OCI-LY1 (cell line): ENCODE results near the gene MKNK1.

Source experiments
- H2AFZ ChIP-seq: fragments of 200-600 bp; sonication (generic), shearing (Covaris generic); 2 replicates; pipeline ENCODE4 v1.6.0; 2014; ENCODE audit warnings: antibody characterized with exemption, mild to moderate bottlenecking, low read length
- H3F3A ChIP-seq: fragments of 200-600 bp; sonication (generic), shearing (Covaris generic); 2 replicates; pipeline ENCODE4 v1.6.0; 2014; ENCODE audit warnings: mild to moderate bottlenecking, antibody characterized with exemption, low read length, moderate library complexity; ENCODE audit not compliant: insufficient read depth
- H3K27ac ChIP-seq: fragments of 200-600 bp; sonication (generic); 2 replicates; pipeline ENCODE4 v1.5.1; 2014; ENCODE audit warnings: low read length, mixed run types, mild to moderate bottlenecking, low read depth; ENCODE audit not compliant: poor library complexity, severe bottlenecking
- H3K27me3 ChIP-seq: fragments of 200-600 bp; sonication (generic); 2 replicates; pipeline ENCODE4 v1.6.0; 2014; ENCODE audit warnings: antibody characterized with exemption, mild to moderate bottlenecking, low read length, moderate library complexity; ENCODE audit not compliant: insufficient read depth
- H3K36me3 ChIP-seq: fragments of 200-600 bp; sonication (generic); 2 replicates; pipeline ENCODE4 v1.6.1; 2014; ENCODE audit warnings: mild to moderate bottlenecking, antibody characterized with exemption, low read length, moderate library complexity, mixed read lengths; ENCODE audit not compliant: insufficient read depth
- H3K4me1 ChIP-seq: fragments of 200-600 bp; sonication (generic); 2 replicates; pipeline ENCODE4 v1.5.1; 2014; ENCODE audit warnings: mild to moderate bottlenecking, low read length, moderate library complexity; ENCODE audit not compliant: insufficient read depth, severe bottlenecking
- H3K4me2 ChIP-seq: fragments of 200-600 bp; sonication (generic), shearing (Covaris generic); 2 replicates; pipeline ENCODE4 v1.6.1; 2014; ENCODE audit warnings: low read length
- H3K4me3 ChIP-seq: fragments of 200-600 bp; sonication (generic); 2 replicates; pipeline ENCODE4 v1.5.1; 2014; ENCODE audit warnings: low read length, low read depth, mild to moderate bottlenecking, mixed read lengths; ENCODE audit not compliant: poor library complexity, severe bottlenecking
- H3K79me2 ChIP-seq: fragments of 200-600 bp; shearing (Covaris generic); 2 replicates; pipeline ENCODE4 v1.6.1; 2016; ENCODE audit warnings: mixed run types, low read length, mixed read lengths; ENCODE audit not compliant: insufficient read depth
- H3K9ac ChIP-seq: fragments of 200-600 bp; sonication (generic), shearing (Covaris generic); 2 replicates; pipeline ENCODE4 v1.6.1; 2014; ENCODE audit warnings: mild to moderate bottlenecking, low read length, mixed read lengths
- H3K9me2 ChIP-seq: fragments of 200-600 bp; sonication (generic), shearing (Covaris generic); 2 replicates; pipeline ENCODE4 v1.6.1; 2014; ENCODE audit warnings: low read depth, mild to moderate bottlenecking, low read length, mixed read lengths
- H3K9me3 ChIP-seq: fragments of 200-600 bp; shearing (Covaris generic); 2 replicates; pipeline ENCODE4 v1.6.1; 2014; ENCODE audit warnings: low read length, mixed read lengths
- H4K20me1 ChIP-seq: fragments of 200-600 bp; sonication (generic), shearing (Covaris generic); 2 replicates; pipeline ENCODE4 v1.6.0; 2016; ENCODE audit warnings: mild to moderate bottlenecking, low read length; ENCODE audit not compliant: insufficient read depth
- EZH2 ChIP-seq: fragments of 200-600 bp; sonication (generic), shearing (Covaris generic); IDR thresholded peaks from 2 replicates; pipeline ENCODE4 v1.8.0; 2017; ENCODE audit warnings: borderline replicate concordance, mixed run types, mild to moderate bottlenecking, antibody characterized with exemption, low read length, moderate library complexity, mixed read lengths
- TF ChIP-seq, protein P1 (sequence below): fragments of 200-600 bp; sonication (generic), shearing (Covaris generic); IDR thresholded peaks from 2 replicates; pipeline ENCODE4 v1.5.1; 2017; ENCODE audit warnings: mild to moderate bottlenecking, antibody characterized with exemption, low read length, moderate library complexity, mixed read lengths

MKNK1 gene

DNA sequence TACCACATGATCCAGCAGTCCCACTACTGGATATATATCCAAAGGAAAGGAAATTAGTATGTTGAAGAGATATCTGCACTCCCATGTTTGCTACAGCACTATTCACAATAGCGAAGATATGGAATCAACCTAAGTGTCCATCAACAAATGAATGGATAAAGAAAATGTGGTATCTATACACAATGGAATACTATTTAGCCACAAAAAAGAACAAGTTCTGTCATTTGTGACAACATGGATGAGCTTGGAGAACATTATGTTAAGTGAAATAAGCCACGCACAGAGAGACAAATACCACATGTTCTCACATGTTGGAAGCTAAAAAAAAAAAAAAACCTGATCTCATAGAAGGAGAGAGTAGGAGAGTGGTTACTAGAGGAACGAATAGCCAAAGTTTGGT lies 46.4 kb upstream of the MKNK1 start:
- Histone ChIP-seq H3K4me1 (no peaks in the 10 kb centered on the region), H4K20me1 (no peaks in the 10 kb centered on the region), H3K79me2 (no peaks in the 10 kb centered on the region), H3K27me3 (no peaks in the 10 kb centered on the region), H3K4me3 (no peak overlapping the region), H3F3A (peaks cover 3% of the 10 kb centered on the region; the same call in 1 of the 2 replicates), H3K9me3 (peaks cover 9% of the 10 kb centered on the region; the same call in 1 of the 2 replicates), H3K4me2 (no peak overlapping the region), H2AFZ (no peak overlapping the region), H3K36me3 (peaks cover 36% of the 10 kb centered on the region), H3K9ac (no peak overlapping the region), H3K27ac (no peak overlapping the region), H3K9me2 (no peaks in the 10 kb centered on the region)
- TF ChIP-seq, protein P1, sequence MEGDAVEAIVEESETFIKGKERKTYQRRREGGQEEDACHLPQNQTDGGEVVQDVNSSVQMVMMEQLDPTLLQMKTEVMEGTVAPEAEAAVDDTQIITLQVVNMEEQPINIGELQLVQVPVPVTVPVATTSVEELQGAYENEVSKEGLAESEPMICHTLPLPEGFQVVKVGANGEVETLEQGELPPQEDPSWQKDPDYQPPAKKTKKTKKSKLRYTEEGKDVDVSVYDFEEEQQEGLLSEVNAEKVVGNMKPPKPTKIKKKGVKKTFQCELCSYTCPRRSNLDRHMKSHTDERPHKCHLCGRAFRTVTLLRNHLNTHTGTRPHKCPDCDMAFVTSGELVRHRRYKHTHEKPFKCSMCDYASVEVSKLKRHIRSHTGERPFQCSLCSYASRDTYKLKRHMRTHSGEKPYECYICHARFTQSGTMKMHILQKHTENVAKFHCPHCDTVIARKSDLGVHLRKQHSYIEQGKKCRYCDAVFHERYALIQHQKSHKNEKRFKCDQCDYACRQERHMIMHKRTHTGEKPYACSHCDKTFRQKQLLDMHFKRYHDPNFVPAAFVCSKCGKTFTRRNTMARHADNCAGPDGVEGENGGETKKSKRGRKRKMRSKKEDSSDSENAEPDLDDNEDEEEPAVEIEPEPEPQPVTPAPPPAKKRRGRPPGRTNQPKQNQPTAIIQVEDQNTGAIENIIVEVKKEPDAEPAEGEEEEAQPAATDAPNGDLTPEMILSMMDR: no peak
- TF ChIP-seq EZH2: no peak

DNA sequence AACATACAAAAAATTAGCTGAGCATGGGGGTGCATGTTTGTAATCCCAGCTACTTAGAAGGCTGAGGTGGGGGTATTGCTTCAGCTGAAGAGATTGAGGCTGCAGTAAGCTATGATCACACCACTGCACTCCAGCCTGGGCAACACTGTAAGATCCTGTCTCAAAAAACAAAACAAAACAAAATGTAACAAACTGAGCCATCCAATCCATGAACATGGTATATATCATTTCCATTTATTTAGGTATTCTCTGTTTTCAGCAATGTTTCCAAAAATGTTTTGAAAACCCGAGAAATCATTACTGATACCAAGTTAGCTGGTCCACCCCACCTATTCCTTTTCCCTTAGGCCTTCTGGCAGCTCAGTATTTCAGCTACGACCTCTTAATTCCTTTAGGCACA lies 45.7 kb upstream of the MKNK1 start:
- H3K4me1 ChIP-seq: no peaks in the 10 kb centered on the region
- H3K4me2 ChIP-seq: no peak overlapping the region
- peaks cover 30% of the 10 kb centered on the region for H3K36me3 ChIP-seq
- H3K9me3 ChIP-seq: peaks cover 9% of the 10 kb centered on the region; the same call in 1 of the 2 replicates
- no peak for TF ChIP-seq EZH2
- TF ChIP-seq, protein P1: no peak
- H3K79me2 ChIP-seq: no peaks in the 10 kb centered on the region
- H2AFZ ChIP-seq: no peak overlapping the region
- peaks cover 3% of the 10 kb centered on the region; the same call in 1 of the 2 replicates for H3F3A ChIP-seq
- no peaks in the 10 kb centered on the region for H4K20me1 ChIP-seq
- H3K9me2 ChIP-seq: no peaks in the 10 kb centered on the region
- H3K27ac ChIP-seq: no peak overlapping the region
- H3K27me3 ChIP-seq: no peaks in the 10 kb centered on the region
- H3K4me3 ChIP-seq: no peak overlapping the region
- no peak overlapping the region for H3K9ac ChIP-seq

DNA sequence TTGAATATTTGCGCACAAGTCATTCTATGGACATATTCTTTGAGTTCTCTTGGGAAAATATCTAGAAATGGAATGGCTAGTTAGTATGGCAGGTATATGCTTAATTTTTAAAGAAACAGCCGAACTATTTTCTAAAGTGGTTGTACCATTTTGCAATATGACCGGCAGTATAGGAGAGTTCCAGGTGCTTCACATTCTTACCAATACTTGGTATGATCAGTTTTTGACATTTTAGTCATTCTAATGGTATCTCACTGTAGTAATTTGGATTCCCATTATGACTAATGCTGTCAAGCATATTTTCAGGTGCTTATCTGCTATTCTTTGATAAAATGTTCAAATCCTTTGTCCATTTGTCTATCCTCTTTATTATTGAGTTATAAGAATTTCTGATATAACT lies 43.5 kb upstream of the MKNK1 start:
- Histone ChIP-seq H3K79me2 (no peaks in the 10 kb centered on the region), H3K9me2 (no peaks in the 10 kb centered on the region), H3K4me3 (no peak overlapping the region), H3K4me2 (no peak overlapping the region), H4K20me1 (no peaks in the 10 kb centered on the region), H3K27me3 (no peaks in the 10 kb centered on the region), H3K36me3 (peaks cover 32% of the 10 kb centered on the region), H3K27ac (no peak overlapping the region), H2AFZ (no peak overlapping the region), H3K9ac (no peak overlapping the region), H3F3A (peaks cover 3% of the 10 kb centered on the region; the same call in 1 of the 2 replicates), H3K9me3 (peaks cover 9% of the 10 kb centered on the region; the same call in 1 of the 2 replicates), H3K4me1 (no peaks in the 10 kb centered on the region)
- no peak for TF ChIP-seq EZH2
- TF ChIP-seq, protein P1: no peak
